Bronchial epithelial cell (primary cell): ENCODE results near the gene RAD51. TPM values are rescaled to one million over a fixed set of nuclear protein-coding genes. Genes with fewer than 3 reads are reported as not detected.

Experiments used
- DNase-seq: peaks from one replicate; pipeline ENCODE4 v3.0.0-alpha.2; 2010; ENCODE audit warnings: low read depth
- FAIRE-seq: peaks from 2 replicates; lab custom pipeline; 2011; peaks lifted over from hg19 to GRCh38; lab: Jason Lieb, UNC
- H3K27me3 ChIP-seq: 2 replicates; pipeline ENCODE4 v1.5.1; 2011; ENCODE audit warnings: low read length; ENCODE audit not compliant: control insufficient read depth, insufficient read depth
- H3K36me3 ChIP-seq: 2 replicates; pipeline ENCODE4 v1.5.1; 2011; ENCODE audit warnings: low read length; ENCODE audit not compliant: control insufficient read depth, insufficient read depth
- H3K4me3 ChIP-seq: 2 replicates; pipeline ENCODE4 v1.5.1; 2011; ENCODE audit warnings: mild to moderate bottlenecking, low read depth, low read length, control low read depth
- total RNA-seq: library from RNA; depleted of rRNA; stranded (reverse); fragments of >200 nt; gene quantifications from 2 replicates; pipeline ENCODE4 v1.2.1, GENCODE V29; 2014
- TF ChIP-seq, protein P1 (sequence below): IDR thresholded peaks from 2 replicates; pipeline ENCODE4 v1.5.1; 2011; ENCODE audit warnings: mild to moderate bottlenecking, moderate library complexity, low read length, control low read depth, inconsistent platforms; ENCODE audit not compliant: insufficient read depth, severe bottlenecking

The RAD51 gene
- total RNA-seq, 1 donor from 2014 or later = 0.53 TPM

DNA sequence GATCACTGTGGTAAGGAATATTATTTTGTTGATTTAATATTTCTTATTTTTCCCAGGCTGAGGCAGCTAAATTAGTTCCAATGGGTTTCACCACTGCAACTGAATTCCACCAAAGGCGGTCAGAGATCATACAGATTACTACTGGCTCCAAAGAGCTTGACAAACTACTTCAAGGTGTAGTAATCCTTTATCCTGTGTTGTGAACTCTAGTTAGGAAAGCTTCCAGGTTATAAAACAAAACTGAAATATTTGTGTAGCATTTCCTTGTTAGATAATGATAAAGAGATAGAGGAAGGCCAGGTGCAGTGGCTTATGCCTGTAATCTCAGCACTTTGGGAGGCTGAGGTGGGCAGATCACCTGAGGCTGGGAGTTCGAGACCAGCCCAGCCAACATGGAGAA, 11.1 kb downstream of the RAD51 start:
- no peak for FAIRE-seq
- TF ChIP-seq, protein P1, sequence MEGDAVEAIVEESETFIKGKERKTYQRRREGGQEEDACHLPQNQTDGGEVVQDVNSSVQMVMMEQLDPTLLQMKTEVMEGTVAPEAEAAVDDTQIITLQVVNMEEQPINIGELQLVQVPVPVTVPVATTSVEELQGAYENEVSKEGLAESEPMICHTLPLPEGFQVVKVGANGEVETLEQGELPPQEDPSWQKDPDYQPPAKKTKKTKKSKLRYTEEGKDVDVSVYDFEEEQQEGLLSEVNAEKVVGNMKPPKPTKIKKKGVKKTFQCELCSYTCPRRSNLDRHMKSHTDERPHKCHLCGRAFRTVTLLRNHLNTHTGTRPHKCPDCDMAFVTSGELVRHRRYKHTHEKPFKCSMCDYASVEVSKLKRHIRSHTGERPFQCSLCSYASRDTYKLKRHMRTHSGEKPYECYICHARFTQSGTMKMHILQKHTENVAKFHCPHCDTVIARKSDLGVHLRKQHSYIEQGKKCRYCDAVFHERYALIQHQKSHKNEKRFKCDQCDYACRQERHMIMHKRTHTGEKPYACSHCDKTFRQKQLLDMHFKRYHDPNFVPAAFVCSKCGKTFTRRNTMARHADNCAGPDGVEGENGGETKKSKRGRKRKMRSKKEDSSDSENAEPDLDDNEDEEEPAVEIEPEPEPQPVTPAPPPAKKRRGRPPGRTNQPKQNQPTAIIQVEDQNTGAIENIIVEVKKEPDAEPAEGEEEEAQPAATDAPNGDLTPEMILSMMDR = no peak
- Histone ChIP-seq H3K27me3 (no peaks in the 10 kb centered on the region), H3K4me3 (no peak overlapping the region), H3K36me3 (no peaks in the 10 kb centered on the region)
- DNase-seq = no peak

DNA sequence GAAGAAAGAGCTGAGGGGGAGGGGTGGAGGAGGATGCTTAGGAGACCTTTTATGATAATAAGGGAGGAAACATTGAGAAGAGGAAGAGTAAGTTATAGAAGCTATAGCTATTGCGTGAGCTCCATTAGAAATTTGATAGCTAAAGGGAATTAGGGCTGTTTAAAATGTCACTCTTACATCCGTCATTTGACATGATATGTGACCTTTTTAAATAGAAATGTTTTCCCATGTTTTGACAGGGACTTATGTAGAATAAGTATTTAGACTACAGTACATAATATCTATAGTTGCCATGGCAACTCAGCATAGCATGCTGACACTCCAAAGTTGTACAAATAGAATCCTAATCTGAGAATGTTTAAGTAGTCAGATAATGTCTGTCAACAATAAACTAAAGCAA, 19.2 kb downstream of the RAD51 start:
- DNase-seq = no peak
- Histone ChIP-seq H3K27me3 (no peaks in the 10 kb centered on the region), H3K4me3 (no peak overlapping the region), H3K36me3 (no peaks in the 10 kb centered on the region)
- no peak for FAIRE-seq
- TF ChIP-seq, protein P1 = no peak

DNA sequence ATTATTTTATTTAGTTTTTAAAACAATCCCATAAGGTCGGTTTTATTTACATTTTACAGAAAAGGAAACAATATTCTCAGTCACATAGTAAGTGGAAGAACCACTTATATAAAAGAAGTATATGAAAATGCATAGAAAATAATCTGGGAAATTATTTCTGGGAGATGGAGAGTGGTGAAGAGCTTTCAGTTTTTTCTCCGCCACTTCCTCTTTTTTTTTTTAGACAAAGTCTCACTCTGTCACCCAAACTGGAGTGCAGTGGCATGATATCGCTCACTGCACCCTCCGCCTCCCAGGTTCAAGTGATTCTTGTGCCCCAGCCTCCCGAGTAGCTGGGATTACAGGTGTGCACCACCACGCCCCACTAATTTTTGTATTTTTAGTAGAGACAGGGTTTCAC, 21.2 kb downstream of the RAD51 start:
- TF ChIP-seq, protein P1 = no peak
- H3K36me3 ChIP-seq = no peaks in the 10 kb centered on the region

DNA sequence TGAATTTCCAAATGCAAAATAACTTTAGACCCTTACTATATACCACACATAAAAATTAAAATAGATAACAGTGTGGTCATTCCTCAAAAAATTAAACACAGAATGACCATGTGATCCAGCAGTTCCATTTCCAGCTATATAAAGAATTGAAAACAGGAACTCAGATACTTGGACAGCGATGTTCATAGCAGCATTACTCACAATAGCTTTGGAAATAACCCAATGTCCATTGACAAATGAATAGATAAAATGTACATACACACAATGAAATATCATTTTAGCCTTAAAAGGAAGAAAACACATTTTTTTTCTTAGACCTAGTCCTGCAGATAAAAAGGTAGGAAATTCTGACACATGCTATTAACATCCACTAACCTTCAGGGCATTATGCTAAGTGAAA, 26.7 kb downstream of the RAD51 start:
- no peak for DNase-seq
- TF ChIP-seq, protein P1 = no peak
- Histone ChIP-seq H3K36me3 (no peaks in the 10 kb centered on the region), H3K27me3 (no peaks in the 10 kb centered on the region), H3K4me3 (no peak overlapping the region)
- no peak for FAIRE-seq

More for the DNA sequence above, 21.2 kb downstream of the RAD51 start:
- DNase-seq (no peak), FAIRE-seq (no peak)
- no peaks in the 10 kb centered on the region for H3K27me3 ChIP-seq
- H3K4me3 ChIP-seq = no peak overlapping the region

DNA sequence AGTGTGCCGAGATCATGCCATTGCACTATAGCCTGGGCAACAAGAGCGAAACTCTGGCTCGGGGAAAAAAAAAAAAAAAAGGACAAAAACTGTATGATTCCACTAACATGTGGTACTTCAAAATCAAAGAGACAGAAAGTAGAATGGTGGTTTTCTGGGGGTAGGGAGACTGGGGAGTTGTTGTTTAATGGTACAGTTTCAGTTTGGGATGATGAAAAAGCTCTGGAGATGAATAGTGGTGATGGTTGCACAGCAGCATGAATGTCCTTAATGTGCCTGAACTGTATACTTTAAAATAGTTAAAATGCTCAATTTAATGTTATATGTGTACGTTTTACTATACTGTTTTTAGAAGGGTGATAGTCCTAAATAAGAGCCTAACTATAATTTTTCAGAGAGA, 27.4 kb downstream of the RAD51 start:
- DNase-seq (no peak), FAIRE-seq (no peak)
- Histone ChIP-seq H3K27me3 (no peaks in the 10 kb centered on the region), H3K4me3 (no peak overlapping the region), H3K36me3 (no peaks in the 10 kb centered on the region)
- TF ChIP-seq, protein P1 = no peak

DNA sequence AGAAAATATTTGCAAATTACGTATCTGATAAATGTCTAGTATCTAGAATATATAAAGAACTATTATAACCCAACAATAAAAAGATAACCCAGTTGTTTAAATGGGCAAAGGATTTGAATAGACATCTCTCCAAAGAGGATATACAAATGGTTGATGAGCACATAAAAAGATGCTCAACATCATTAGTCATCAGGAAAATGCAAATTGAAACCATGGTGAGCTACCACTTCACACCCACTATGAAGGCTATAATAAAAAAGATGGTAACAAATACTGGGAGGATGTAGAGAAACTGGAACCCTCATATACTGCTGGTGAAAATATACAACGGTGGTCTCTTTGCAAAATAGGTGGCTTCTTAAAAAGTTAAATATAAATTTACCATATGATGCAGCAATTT, 28.0 kb downstream of the RAD51 start:
- TF ChIP-seq, protein P1 = no peak
- DNase-seq (peak; percentile 40), FAIRE-seq (no peak)
- Histone ChIP-seq H3K36me3 (no peaks in the 10 kb centered on the region), H3K27me3 (no peaks in the 10 kb centered on the region), H3K4me3 (no peak overlapping the region)
